SW 1271 (cell line): ENCODE results near the gene KRT222.

Experiments
- DNase-seq, 2 experiments: peaks; one replicate each; lab custom pipeline; 2025; lab: John Stamatoyannopoulos, UW

KRT222 gene

DNA sequence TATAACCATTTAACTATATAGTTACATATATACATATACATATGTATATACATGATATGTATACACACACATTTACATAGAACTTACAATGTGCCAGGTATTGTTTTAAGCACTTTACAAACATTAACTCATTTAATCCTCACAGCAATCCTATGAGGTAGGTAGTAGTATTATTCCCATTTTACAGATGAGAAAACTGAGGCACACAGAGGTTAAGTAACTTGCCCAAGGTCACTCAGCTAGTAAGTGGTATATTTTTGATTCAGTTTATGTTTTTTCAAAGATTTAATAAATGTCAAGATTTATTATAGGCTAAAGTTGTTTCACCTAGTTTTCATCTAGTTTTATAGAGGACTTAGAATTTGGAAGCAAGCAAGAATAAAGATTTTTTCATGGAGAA, 6.6 kb downstream of the KRT222 start:
- no peak for DNase-seq

DNA sequence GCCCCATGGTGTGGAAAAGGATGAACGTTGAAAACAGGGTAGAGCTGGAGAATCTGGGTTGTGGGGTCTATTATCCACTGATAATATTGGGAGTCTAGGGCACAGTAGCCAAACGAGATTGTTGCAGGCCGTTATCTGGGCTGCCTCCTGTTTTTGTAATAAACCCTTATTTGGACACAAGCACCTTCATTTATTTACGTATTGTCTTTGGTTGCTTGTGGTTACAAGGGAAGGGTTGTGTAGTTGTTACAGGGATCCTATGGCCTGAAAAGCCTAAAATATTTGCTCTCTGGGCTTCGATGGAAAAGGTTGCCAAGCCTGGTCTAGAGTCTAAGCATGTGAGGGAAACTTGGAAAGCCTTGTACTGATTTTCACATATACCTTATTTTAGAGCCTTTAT, 13.0 kb downstream of the KRT222 start:
- DNase-seq: no peak

DNA sequence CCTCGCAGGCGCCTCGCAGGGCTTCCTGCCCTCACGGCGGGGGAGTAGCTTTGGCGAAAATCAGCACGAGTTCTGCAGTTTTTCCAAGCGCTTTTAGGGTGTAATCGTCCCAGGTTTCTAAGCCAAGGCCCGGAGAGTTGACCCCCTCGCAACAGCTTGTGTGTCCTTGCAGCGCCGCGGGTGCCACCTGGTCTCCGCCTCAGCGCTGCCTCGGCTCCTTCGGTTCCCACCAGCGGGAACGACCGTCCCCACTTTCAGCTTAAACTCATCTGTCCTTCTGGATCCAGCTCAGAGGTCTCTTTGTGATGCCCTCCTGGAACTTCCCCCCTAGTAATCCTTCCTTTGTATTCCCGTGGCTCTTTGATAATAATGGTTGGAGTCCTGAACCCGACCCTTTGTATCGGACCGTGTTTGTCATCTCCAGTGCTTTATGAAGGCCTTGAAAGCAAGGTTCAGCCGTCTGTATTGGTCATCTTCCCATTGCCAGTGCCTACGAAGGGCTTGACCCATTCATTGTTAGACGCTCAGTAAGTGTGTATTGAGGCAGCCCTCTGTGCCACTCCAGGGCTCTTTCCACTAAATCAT, 16.5 kb downstream of the KRT222 start:
- no peak for DNase-seq

DNA sequence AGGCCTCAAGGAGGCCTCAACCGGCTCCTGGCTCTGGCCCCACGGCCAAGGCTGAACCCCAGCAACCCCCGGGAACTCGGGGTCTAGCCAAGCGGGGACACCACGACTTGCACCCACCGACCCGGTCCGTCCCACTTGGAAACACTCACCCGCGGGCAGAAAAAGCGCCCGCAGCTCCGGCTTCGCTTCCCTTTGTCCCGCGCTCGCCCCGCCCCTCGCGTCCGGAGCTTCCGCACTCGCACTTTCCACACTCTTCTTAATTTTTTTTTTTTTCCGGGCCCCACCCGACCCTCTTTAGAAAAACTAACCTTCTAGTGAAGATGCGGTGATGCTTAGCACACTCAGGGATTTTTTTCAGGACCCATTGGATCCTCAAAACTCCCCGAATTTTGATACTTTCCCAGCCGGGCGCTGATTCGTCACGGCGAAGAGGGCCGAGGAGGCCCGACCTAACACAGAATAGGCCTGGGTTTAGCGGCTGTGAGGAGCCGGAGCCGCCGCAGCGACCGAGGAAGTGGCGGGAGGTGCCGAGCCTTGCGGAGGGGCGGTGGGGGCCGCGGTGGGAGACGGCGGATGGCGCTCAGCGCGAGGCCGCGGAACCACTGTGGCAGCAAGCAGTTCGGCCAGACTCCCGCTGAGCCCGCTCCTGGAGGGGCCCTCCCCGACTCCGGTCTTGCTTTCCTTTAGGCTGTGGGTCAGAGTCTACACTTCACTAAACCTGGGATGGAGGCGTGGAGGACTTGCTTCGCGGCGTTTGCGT, 17.2 kb downstream of the KRT222 start, which contains the start of gene SMARCE1:
TSS of gene SMARCE1 (minus strand) at position 195 of the 760 bp plus-strand sequence. CDS start 2,016 bp downstream, outside the sequence.
- DNase-seq: peak; percentile 19 to 68

DNA sequence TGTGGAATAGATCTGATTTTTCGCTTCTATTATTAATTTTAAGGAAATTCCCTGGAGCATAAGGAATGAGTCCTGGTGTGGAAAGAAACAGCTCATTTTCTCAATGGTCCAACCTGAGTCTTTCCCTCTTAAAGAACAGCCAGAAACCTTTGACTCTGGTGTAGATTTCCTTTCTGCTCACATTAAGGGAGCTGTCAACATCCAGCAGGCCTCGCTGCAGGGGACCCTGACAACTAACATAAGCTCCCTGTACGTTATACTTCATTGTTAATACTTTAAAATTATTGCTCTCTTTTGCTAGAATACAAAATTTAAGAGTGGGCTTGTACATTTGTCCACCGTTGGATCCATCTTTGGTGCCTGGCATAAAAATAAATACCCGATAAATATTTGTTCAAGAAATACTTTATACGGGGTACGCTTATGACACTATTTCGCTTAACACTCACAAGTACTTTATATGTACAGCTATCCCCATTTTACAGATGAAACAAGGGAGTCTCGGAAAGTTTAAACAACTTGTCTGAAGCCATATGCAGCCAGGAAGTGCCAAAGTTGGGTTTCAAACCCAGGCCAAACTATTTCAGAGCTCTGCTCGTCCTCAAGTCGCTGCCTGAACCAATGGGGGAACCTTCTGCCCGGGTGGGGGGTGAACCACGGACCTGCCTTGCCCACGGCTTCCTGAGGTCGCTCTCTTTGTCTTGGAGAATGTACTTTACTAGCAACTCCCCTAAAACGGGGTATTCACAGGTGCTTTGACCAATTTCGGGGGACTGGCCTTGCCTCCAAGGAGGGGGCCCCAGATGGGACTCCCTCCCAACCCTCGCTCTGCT, 18.0 kb downstream of the KRT222 start:
- DNase-seq: peak; percentile 9 to 64

DNA sequence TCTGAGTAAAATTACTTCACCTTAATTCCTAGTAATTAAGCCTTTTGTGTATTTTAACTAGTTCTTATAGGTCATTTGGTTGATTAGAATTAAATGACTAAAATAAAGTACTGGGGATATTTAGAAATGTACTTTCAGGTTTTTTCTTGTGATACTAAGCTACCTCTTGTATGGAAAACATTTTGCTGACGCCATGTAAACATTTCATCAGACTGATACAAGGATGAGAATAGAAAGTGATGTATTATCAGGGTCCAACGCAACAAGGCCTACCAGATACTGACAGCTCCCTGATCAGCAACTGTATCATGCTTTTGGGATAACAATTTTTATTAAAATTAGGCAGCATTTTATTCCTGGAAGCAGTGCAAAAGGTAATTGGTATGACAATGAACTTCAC, 19.0 kb downstream of the KRT222 start:
- no peak for DNase-seq

DNA sequence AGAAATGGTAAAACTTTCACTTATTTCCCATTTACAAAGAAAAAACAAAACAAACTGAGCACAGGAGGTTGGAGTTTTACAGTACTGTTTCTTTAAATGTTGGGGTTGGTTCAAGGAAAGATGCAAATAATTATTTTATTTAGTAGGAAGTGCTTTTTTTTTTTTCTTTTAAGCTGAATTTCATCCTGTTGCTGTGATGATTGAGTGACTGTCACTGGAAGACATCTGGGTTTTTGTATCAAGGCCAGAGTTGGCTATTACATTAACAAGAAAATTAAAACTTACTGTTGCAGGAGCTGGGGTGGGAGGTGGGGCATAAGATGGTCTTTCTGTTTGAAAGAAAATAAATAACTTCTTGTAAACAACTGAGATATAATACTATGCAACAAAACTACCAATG, 19.7 kb downstream of the KRT222 start:
- no peak for DNase-seq

DNA sequence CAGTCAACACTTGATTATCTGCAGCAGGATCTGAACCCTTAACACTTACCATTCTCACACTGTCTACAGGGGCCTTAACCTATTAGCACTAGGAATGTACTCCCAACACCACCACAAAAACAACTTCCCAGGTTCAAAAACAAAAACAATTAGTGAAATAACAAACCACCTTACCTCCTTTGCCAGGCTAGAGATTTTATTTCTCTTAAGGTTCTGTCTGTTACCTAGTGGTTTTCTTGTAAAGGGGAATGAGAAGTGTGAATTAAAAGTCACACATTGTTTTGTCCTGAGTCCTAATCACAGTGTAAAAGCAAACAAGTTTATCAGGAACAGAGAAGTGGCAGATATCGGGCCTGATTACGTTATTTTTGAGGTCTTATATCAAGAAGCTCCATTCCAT, 27.0 kb downstream of the KRT222 start:
- DNase-seq: no peak

DNA sequence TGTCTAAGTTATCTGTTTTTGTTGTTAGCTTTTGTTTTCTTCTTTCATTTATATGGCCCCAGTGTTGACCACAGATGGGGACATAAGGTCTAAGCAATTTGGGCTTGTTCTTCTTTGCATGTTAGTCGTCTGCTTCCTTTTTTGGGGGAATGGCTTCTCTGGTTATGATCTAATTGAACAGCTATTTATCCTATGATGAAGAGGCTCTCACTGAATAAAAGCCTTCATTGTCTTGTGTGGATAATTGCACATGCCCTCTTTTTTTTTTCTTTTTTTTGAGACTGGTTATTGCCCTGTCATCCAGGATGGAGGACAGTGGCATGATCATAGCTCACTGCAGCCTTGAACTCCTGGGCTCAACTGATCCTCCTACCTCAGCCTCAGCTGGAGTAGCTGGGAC, 31.1 kb downstream of the KRT222 start:
- no peak for DNase-seq

DNA sequence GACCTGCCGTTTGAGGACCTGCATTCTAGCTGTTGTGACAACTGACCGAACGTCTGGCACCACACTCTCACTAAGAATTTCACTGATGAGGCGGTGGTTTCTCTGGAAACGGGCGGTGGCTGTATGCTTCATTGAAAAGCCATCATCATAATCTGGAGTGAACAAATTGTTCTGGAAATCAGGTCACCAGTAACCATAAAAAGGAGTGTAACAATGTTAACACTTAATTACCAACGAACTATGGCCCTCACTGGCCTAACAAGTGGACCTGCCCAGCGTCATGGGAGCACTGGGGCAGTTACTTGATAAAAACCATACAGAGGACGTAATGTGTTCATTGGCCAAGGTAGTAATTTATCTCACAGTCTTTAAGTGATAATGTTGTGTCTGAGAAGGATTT, 32.8 kb downstream of the KRT222 start:
- no peak for DNase-seq

DNA sequence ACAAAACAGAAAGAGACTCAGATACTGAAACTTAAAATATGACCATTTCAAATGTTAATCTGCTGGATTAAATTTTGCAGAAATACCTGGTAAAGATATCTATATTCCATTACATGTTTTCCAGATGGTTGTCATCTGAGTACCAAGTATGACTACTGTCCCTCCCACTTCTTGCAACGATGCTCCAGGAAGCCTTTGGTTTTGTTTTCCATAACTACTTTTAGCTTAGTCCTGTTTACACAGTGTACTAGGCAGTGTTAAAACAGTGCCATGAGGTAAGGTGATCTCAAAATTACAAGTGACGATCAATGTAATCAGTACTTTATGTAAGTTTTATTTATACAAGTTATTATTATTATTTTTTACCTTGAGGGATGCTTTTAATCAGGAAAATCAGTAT, 35.1 kb downstream of the KRT222 start:
- no peak for DNase-seq

DNA sequence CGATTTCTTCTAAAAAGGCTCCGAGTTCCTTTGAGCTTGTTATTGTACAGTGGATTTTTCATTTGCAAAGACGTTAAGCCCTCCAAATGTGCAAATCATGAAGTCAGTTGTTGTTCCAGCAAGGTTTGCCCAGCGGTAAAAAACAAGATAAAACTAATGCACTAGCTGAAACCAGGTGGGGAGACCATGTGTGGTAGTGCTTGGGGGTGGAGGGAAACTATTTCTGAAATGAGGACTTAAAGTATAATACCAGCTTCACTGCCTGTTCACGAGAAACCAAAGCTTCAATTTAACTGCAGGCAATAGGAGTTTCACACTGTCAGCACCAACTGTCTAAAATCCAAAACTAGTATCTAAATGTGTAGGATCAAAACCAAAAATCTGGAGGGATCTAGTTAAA, 39.7 kb downstream of the KRT222 start:
- DNase-seq: no peak

DNA sequence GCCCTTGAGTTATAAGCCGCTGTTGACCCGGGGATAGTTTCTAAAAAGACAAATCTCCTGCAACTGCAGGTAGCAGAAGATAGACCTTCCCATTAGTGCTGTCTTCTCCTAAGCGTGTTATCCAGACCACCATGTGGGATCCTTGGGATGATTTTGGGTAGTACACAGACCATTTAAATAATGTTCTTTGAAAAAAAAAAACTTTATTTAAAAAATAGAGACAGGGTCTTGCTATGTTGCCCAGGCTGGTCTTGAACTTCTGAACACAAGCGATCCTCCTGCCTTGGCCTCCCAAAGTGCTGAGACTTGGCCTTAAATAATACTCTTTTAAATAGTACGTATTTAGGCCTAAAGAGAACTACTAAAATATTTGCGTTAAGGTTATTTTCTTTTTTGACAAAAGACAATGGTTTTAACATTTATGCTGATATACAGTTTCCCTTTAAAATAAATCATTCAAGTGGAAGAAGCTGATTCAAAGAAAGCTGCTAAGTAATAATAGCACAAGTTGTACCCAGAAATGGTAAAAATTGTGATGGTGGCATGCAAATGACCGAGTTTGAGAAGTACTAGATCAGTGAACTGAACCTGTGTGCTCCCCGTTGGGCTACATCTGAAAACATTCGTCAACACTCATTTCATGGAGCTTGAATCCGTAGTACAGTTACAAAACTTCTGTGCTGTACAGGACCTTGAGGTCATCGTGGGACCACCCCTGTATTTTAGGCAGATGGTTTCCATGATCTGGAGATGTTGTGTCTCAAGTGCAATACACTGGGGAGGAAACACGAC, 41.4 kb downstream of the KRT222 start:
- no peak for DNase-seq

DNA sequence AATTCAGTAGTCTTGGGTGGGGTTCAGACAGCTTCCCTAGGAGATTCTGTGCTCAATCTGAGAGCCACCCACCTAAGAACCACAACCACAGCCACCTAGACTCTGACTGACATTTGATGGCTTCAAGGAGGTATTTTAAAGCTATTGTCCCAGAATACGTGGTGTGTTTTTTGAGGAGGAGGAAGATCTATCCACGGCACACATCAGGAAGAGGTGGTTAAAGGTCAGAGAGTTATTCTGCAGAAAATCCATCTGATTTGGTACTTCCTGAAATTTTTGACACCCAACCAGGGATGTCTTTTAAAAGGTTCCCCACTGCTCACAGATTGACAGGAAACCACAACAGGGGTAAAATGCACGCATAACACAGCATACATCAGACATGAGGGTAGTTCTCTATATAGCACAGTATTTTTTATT, 42.5 kb downstream of the KRT222 start:
- no peak for DNase-seq

DNA sequence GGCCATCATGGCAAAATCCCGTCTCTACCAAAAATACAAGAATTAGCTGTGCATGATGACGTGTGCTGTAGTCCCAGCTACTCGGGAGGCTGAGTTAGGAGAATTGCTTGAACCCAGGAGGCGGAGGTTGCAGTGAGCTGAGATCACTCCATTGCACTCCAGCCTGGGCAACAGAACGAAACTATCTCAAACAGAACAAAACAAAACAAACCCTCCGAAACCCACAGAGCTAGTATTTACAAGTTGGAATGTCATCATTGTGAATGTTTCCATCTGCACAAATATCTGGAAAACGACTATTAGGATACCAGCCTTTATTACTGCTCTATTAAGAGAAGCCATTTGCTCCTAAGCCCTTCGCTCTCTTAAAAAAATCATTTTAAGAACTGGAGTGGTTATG, 43.4 kb downstream of the KRT222 start:
- DNase-seq: no peak

DNA sequence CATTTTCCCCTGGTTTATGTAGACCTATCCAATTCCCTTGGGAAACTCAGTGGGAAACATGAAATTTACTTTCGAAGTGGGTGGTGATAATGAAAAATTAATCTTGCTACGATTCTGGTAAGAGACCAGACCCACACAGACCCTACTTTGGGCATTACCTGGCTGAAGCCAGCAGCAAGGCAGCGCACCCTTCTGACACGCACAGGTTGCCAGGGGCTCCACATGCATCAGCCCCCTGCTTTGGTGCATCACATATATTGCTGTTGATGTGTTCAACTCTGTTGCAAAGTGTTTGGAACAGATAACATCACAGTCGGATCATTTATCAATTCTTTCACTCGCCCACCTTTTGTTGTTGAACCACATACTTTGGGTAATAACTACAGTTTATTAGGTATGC, 44.0 kb downstream of the KRT222 start:
- DNase-seq: no peak

DNA sequence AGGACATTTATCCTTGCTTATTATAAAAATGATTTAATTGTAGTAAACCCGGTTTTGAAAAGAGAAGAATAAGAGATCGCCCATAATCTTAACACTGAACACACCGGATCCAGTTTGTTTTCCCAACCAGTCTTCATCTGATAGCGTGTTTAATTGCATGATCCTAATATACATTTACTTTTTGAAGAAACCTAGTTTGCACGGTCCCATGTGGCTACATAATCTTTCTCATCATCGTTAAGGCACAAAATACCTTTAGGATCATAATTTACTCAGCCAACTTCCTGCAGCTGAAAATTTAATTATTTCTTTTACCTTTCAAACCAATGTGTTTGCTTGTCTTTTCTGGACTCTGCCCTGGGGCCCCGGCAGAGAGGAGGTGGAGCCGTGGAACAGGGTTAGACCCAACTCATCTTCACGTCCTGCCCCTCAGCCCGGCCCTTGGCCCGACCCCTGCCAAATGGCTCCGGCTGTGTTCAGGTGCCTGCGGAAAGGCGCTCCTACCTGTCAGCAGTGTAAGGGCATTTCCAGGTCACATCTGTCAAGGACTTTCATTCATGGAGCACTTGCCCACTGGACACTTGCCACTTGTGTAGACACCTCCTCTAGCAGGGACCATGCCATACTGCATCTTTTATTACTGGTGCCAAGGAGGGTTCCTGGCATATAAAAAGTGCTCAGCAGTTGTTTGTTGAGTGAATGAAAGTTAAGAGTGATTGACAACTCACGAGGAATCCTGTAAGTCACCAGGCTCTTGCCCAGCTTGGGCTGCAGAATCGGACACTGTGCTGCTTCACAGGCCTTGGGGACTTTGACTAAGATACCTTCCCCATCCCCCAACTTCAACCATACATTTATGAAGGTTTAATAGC, 46.0 kb downstream of the KRT222 start:
- DNase-seq: no peak

DNA sequence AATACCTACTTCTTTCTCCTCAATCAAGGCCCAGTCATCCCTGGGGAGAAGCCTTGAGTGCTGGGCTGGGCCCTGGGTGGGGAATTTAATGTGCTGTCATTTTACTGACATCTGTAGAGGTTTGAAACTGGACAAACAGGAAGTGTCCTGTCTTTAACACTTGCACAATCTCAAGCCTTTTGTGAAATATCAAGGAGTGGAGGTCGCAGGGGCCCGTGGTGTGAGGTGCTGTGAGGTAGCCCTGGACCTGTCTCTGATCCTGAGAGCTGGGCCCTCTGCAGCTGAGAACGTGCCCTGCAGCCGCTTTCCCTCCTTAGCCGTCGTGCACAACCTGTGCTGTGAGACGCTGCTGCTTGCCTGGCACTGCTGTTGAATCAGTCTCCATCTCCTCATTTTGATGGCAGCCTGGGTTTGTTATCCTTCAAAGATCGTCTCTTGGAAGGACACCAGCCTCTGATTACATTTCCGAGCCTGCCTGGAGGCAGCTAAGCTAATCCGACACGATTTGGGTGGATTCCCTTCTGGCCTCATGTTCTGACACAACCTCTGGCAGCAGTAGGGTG, 47.2 kb downstream of the KRT222 start:
- no peak for DNase-seq

DNA sequence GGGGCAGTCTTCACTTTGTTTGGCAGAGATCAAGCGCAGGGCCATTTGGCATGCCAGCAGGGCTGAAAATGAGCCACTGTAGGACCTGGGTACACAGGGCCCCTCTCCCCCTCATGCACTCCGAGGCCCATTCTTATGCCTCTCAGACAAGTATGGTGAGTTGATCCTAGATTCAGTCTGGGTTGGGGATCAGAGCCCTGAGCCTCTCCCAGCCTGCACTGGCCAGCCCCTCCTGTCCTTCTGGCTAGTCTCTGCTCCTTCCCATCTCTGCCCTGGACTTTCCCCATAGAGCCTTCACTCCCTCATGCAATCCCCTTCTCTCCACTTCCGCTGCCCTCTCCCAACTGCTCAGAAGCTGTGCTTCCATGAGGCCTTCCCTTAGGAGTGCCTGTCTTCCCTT, 48.4 kb downstream of the KRT222 start:
- no peak for DNase-seq

DNA sequence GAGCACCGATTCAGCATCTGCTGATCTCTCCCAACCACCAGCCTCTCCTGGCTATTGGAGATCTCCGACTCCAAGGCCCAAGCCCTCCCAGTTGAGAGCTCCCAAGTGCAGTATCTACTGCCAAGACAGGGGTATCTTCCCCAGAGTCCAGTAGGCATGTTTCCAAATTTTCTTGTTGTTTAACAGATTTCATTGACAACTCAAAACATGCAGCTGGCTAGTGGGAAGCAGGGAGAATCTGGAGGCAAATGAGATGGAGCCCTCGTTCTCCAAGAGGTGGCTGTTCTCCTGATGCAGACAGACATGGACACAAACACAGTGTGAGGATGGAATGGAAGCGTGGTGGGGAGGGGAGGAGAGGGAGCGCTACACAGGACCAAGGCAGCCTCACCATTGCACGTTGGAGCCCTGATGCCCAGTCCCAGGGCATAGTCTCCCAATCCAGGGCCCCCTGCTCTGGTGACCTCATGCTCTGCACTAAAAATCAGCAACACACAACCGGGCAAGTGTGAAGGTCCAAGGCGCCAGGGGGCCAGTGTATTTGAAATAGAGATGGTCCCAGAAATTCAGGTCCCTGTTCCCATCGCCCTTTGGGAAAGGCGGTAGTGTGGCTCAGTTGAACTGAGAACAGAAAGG, 49.0 kb downstream of the KRT222 start:
- no peak for DNase-seq
